ENCODE results near the gene WBP11. TPM values are rescaled to one million over a fixed set of nuclear protein-coding genes. Genes with fewer than 3 reads are reported as not detected.
A peak's percentile ranks its signal among the peaks of the same experiment; 100 is the strongest.

WBP11 gene
- total and polyA plus RNA-seq, 8 donors: 1.4 to 65.9 (median 16.1) TPM

DNA sequence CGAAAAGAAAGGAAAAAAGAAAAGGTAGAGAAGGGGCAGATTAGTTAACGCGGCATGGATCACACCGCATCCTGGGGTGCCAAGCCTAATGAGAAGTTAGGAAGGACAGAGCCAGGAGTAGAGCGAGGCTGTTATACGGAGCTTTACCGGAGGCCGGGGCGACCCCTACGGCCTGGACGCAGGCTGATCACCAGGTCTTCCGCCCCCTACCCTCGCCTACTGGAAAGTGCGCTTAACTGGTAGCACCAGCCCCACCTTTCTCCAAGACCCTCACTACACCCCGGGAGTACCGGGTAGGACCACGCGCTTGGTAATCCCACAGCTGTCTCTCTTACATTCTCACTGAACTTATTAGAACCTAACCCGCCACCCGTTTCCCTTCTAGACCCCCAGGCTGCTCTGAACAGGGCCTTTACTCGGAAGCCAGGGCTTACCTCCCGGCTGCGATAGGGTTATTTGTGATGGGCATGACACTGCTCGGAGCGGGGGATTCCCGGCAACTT lies 33.8 kb downstream of the WBP11 start:
- peaks cover 0 to 12% (median 0%) of the 10 kb centered on the region in 4 donors for H3K9me3 ChIP-seq
- H3K36me3 ChIP-seq: peaks cover 0 to 18% (median 2%) of the 10 kb centered on the region in 4 donors
- TF ChIP-seq POLR2A (IDR thresholded peaks at IDR 0.05): no peak
- TF ChIP-seq, protein P1, sequence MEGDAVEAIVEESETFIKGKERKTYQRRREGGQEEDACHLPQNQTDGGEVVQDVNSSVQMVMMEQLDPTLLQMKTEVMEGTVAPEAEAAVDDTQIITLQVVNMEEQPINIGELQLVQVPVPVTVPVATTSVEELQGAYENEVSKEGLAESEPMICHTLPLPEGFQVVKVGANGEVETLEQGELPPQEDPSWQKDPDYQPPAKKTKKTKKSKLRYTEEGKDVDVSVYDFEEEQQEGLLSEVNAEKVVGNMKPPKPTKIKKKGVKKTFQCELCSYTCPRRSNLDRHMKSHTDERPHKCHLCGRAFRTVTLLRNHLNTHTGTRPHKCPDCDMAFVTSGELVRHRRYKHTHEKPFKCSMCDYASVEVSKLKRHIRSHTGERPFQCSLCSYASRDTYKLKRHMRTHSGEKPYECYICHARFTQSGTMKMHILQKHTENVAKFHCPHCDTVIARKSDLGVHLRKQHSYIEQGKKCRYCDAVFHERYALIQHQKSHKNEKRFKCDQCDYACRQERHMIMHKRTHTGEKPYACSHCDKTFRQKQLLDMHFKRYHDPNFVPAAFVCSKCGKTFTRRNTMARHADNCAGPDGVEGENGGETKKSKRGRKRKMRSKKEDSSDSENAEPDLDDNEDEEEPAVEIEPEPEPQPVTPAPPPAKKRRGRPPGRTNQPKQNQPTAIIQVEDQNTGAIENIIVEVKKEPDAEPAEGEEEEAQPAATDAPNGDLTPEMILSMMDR (IDR thresholded peaks at IDR 0.05): no peak
- no peak for TF ChIP-seq EP300 (IDR thresholded peaks at IDR 0.05)
- no peak for TF ChIP-seq POLR2AphosphoS5 (IDR thresholded peaks at IDR 0.05)
- peaks cover 0 to 55% (median 30%) of the 10 kb centered on the region in 4 donors for H3K4me1 ChIP-seq
- intact Hi-C loops (cut with DNase I; ENCODE audit: low total_unique reads): no loop called here
- no peaks in the 10 kb centered on the region for H3K27me3 ChIP-seq
- WGBS, 5 donors: 1 to 3% (median 2%) methylated on average over 17 to 26 of the region's 26 CpGs
- peak overlapping the region; percentile 62 to 75 (median 70) for H3K4me3 ChIP-seq
- peak overlapping the region; percentile 91 to 99 (median 96) for H3K27ac ChIP-seq
- DNase-seq: peak; percentile 43 to 85

DNA sequence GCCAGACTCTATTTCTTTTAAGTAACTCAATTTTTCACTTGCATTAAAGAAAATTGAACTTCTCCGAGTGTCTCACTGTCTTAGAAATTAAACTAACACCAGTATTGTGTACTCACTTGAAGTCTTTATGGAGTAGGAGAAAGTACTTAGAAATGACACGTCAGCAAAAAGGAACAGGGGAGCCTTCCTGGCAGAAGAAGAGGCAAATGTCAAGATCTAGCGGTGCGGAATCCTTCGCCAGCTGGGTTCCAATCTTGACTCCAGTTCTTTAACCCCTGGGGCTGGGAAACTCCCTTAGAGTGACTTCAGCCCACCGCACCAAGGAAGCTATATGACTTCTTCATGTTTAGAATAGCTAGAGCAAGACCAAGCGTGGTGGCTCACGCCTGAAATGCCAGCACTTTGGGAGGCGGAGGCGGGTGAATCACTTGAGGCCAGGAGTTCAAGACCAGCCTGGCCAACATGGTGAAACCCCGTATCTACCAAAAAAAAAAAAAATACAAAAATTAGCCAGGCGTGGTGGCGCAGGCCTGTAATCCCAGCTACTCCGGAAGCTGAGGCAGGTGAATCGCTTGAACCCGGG lies 34.4 kb downstream of the WBP11 start:
- Histone ChIP-seq H3K36me3 (peaks cover 0 to 18% (median 2%) of the 10 kb centered on the region in 4 donors), H3K4me3 (peak overlapping the region; percentile 62 to 75 (median 70)), H3K27me3 (no peaks in the 10 kb centered on the region), H3K9me3 (peaks cover 0 to 12% (median 0%) of the 10 kb centered on the region in 4 donors), H3K4me1 (peaks cover 0 to 58% (median 30%) of the 10 kb centered on the region in 4 donors), H3K27ac (peak overlapping the region; percentile 91 to 99 (median 96))
- intact Hi-C loops (cut with DNase I; ENCODE audit: low total_unique reads): no loop called here
- TF ChIP-seq, protein P1 (IDR thresholded peaks at IDR 0.05): no peak
- no peak for TF ChIP-seq POLR2A (IDR thresholded peaks at IDR 0.05)
- peak in 1 of 3 donors; percentile 28 for TF ChIP-seq POLR2AphosphoS5 (IDR thresholded peaks at IDR 0.05)
- peak; percentile 33 to 65 for DNase-seq
- 18 to 32% (median 23%) methylated on average over 16 of the region's 16 CpGs for WGBS, 5 donors

DNA sequence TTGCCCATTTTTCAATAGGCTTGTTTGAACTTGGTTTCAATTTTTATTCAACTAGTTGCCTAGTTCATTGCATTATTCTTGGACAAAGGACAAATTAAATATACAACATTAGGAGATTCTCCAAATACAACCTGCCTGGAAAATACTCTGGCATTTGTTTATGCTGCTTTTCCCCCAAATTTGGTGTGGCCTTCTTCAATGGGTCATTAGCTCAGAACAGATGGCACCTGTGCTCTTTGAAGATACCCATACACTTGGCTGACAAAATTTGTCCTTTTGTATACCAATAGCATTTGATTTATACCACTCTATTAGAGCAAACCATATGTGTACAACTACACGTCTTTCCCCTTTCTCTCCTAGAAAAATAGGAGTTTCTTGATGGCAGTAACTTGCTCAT lies 35.7 kb downstream of the WBP11 start:
- H3K4me3 ChIP-seq: peak overlapping the region in 3 of 4 donors; percentile 11 to 69 (median 62)
- no peak for DNase-seq
- peaks cover 0 to 19% (median 2%) of the 10 kb centered on the region in 4 donors for H3K36me3 ChIP-seq
- intact Hi-C loops (cut with DNase I; ENCODE audit: low total_unique reads): no loop called here
- no peaks in the 10 kb centered on the region for H3K27me3 ChIP-seq
- WGBS, 5 donors: 51 to 67% (median 60%) methylated on average over 1 of the region's 1 CpG
- H3K4me1 ChIP-seq: peaks cover 1 to 64% (median 27%) of the 10 kb centered on the region in 4 donors
- no peak for TF ChIP-seq EP300 (IDR thresholded peaks at IDR 0.05)
- TF ChIP-seq, protein P1 (IDR thresholded peaks at IDR 0.05): no peak
- TF ChIP-seq POLR2AphosphoS5 (IDR thresholded peaks at IDR 0.05): no peak
- no peak for TF ChIP-seq POLR2A (IDR thresholded peaks at IDR 0.05)
- H3K27ac ChIP-seq: peak overlapping the region in 4 of 5 donors; percentile 52 to 99 (median 95)
- peaks cover 0 to 12% (median 0%) of the 10 kb centered on the region in 4 donors for H3K9me3 ChIP-seq

DNA sequence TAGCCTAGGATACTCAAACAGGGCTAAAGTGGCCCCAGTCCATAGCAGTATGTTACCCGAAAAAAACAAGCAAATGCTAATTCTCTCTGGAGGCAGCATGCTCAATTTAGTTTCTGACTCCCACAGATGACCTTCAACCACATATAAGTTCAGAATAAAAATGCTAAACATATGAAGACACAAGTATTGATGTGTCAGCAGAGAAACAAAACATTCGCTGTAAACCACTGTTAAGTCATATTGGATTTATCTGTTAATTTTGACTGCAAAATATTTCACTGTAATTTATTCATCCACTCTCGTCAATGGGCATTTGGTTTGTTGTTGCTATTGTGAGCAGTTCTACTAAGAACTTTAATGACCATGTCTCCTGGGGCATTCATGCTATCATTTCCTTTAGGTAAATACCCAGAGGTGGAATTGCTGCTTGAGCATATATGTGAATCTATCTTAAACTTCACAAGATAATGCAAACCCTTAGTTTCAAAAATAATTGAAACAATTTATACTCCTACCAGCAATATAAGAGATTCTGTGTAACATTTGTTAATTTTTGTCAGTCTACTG lies 36.5 kb downstream of the WBP11 start:
- no peak for DNase-seq
- H3K4me3 ChIP-seq: no peak overlapping the region
- H3K4me1 ChIP-seq: peaks cover 6 to 63% (median 24%) of the 10 kb centered on the region in 4 donors
- no peaks in the 10 kb centered on the region for H3K27me3 ChIP-seq
- 89 to 95% (median 93%) methylated on average over 3 of the region's 3 CpGs for WGBS, 5 donors
- TF ChIP-seq, protein P1 (IDR thresholded peaks at IDR 0.05): no peak
- TF ChIP-seq POLR2A (IDR thresholded peaks at IDR 0.05) (no peak), EP300 (IDR thresholded peaks at IDR 0.05) (no peak), POLR2AphosphoS5 (IDR thresholded peaks at IDR 0.05) (no peak)
- peaks cover 4 to 22% (median 5%) of the 10 kb centered on the region in 4 donors for H3K36me3 ChIP-seq
- H3K9me3 ChIP-seq: peaks cover 0 to 12% (median 0%) of the 10 kb centered on the region in 4 donors
- intact Hi-C loops (cut with DNase I; ENCODE audit: low total_unique reads): no loop called here
- peak overlapping the region in 4 of 5 donors; percentile 49 to 99 (median 80) for H3K27ac ChIP-seq
